EL (cell line): ENCODE measurements around the gene CDK14.
"Not testable (repeated sequence)": the region's sequence is repeated elsewhere in the genome, so short reads cannot be mapped to it uniquely, and the experiment has no call there.

Source experiments
- DNase-seq: peaks from one replicate; pipeline ENCODE4 v3.0.0-alpha.2; 2016

CDK14 gene

DNA sequence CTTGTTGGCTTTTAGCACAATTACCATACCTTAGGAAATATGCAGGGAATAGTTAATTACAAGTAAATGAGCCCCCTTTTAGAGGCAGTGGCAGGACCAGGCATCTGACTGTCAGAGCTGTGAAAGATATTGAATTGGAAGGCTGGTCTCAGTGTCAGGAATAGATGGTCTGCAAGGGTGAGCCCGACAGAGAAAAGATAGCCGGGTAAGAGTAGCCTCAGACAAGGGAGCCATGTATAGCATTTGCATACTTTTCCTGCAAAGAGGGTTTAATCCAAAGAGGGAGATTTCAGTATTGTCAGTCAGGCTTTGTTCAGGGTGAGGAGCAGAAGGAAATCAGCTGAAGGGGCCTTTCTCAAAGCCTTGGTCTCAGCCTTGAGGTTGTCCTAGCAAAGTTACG lies 539.2 kb downstream of the CDK14 start:
- DNase-seq: no peak

GRCh38 chr7:91135703-91136430 lies 539.7 kb downstream of the CDK14 start:
- no peak for DNase-seq

GRCh38 chr7:91137153-91137787 lies 541.1 kb downstream of the CDK14 start:
- DNase-seq: no peak

DNA sequence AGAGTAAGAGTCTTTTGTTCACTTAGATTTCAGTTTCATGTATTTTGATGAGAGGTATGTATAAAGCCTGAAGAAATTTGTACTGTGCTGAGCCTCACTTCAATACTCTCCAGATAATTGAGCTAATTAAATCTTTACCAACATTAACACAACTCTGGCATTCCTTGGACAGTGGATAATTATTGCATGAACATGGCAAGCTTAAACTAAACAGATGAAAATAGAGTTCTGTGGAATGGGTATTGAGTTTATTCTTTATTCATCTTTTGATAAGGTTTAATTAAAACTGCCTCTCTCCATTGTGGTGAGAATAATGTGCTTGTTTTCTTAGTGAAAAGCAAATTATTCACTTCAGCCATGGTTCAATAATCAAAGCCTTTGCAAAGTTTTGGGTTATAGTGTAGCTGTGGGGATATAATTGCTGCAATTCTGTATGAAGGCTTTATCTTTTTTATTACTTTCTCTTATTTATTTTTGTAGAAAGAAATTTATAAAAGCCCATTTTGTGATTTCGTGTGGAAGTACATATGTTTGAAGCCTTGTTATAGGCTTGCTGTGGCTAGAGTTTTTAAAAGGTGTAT lies 541.8 kb downstream of the CDK14 start:
- no peak for DNase-seq

- no peak for DNase-seq
These were observed 544.2 kb downstream of the CDK14 start for GRCh38 chr7:91140286-91140685.

DNA sequence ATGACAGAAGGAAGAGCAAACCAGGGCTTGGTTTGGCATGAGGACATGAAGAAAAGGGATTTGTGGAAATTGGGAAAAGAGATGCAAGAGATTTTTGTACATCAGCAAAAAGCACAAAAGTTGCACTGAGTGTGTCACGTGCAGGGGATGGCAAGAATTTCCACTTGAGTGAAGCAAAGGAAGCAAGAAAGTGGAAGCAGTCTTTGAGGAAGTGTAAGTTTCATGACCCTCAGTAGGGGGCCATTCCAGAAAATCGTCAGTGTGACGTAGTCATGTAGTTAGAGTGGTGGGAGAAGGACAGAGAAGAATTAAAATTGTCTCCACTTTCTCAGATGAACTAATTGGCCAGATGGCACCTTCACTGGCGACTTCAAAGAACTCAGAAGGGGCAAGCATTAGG lies 544.9 kb downstream of the CDK14 start:
- DNase-seq: no peak

GRCh38 chr7:91142743-91143142 lies 546.6 kb downstream of the CDK14 start:
- no peak for DNase-seq

DNA sequence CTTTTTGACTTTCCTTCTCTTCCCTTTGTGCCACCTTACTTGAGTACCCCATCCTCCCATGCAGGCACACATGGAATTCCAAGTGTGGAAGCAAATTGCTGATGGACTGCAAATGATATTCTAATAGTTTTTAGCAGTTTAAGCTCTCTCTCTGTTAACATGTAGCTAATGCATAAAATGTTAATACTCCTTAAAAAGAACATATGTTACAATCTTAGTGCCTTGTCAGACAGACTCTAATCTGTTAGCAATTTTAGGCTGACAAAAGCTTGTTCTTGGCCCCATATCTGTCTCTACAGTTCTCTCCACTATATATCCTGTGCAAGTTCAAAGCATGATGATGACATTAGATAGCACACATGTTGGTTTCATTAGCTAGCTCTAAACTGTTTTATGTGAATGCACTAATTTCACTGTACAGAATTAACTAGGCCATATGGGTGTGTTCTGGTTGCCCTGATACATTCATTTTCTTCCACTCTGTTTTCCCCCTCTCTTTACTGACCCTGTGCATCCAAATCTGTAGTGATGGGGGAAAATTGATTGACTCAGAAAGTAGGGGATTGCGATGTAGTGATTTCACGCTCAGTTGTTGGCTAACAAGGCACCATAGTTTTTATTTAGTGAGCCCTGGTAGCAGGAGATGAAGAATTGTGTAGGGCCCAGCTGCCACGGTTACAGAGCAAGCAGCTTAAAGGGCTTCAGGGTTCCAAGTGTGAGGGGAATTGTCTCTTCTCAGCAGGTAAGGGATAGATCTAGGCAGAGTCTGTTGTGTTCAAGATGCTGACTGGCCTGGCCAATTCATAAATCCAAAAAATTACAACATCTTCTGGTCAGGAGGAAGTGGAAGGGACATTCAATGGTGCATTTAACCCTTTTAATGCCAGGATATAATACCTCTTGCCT lies 553.5 kb downstream of the CDK14 start:
- no peak for DNase-seq

- DNase-seq: no peak
These were observed 555.8 kb downstream of the CDK14 start for GRCh38 chr7:91151916-91152315.

- DNase-seq: peak; percentile 12
These were observed 560.4 kb downstream of the CDK14 start for GRCh38 chr7:91156316-91157185.

DNA sequence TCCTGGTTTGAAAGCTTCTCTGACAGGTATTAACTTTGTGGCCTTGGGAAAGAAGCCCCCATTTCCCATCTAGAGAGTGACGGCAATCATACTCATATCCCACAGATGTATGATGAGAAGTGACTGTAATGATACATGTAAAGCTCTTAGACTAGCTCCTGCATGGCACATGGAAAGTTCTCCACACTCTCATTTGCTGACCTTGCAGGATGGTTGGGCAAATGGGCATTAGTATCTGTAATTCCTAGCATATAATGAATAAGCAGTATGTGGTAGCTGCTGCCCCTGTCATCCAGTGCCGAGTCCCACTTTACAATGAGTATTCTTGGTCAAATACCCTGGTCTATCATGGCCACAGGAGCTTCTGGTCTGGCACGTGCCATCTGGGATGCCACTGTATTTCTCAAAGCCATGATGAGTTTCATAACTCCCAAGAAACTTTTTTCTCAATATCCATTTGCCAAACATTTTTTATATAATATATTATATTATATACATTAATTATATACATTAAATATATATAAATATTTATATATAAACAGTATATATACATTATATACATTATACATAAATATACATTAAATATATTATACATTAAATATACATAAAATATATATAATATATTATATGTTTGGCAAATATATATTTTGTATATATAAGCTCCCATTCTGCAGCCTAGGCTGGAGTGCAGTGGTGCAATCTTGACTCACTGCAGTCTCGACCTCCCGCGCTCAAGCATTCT lies 561.6 kb downstream of the CDK14 start:
- no peak for DNase-seq

- DNase-seq: no peak
These were observed 566.3 kb downstream of the CDK14 start for GRCh38 chr7:91162436-91162835.

DNA sequence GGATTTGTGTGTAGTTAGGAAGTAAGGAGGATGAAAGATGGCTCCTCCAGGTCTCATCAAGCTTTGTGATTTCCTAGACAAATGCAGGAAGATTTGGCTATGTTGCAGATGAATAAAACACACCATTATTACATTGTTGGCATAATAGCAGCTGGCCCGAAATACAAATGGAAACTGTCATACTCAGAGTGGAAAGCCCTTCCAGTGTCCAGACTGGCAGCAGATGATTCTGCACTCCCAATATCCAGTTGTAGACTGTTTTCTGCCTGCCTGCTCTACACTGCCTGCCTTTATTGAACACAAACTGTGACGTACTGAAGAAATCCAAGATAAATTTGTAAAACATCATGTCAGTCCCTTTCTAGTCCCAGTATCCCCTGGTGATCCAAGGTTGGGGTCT lies 568.4 kb downstream of the CDK14 start:
- DNase-seq: no peak

DNA sequence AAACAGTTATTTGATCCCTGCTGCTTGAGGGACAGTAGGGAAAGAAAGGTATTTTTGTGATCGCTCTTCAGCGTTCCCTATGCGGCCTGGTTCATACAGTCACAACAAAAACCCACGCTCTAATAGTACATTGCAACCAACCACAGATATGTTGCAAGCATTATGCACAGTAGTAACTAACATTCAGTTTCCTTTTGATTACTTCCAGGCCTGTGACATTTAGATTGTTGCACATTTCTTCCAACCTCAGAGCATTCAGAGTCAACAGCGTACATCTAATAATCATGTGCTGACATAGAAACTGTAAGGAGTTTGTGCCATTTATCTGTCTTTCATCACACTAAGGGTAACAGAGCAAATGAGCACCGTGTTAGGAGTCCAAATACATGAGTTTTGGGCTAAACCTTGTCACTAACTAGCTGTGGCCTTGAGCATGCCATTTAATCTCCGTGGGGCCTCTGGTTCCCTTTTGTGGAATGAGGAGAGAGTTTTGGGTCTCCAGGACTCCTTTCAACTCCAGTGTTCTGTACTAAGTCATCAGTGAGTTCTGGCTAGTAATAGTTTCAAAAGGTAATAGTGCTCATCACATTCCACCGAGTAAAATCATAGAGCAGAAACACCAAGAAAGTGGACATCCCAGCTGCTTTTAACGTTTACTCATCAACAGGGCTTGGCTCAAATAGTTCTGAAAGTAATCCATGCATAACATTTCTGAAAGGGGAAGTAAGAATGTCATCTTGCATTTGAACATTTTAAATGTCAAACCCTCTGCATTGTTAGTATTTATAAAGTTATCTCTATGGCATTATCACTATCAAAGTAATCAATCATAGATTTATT lies 569.1 kb downstream of the CDK14 start:
- peak; percentile 86 for DNase-seq

DNA sequence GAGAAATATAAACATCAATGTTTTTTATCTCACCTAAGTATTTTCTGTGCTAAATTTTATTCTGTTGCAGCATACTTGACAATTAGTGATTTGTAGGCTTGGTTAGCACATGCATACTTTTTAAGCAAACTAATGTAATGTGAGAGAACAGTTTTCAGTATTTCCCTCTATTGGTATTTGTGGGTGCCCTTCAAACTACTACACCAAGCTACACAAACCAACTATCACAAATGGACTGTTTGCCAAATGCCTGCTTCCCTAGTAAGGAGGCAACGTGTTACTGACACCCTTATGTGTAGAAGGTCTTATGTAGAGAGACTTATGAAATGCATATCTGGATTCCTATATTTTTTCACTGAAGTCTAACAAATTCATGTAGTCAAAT lies 569.7 kb downstream of the CDK14 start:
- DNase-seq: peak; percentile 17

- peak; percentile 40 for DNase-seq
These were observed 573.0 kb downstream of the CDK14 start for GRCh38 chr7:91168871-91169829.

DNA sequence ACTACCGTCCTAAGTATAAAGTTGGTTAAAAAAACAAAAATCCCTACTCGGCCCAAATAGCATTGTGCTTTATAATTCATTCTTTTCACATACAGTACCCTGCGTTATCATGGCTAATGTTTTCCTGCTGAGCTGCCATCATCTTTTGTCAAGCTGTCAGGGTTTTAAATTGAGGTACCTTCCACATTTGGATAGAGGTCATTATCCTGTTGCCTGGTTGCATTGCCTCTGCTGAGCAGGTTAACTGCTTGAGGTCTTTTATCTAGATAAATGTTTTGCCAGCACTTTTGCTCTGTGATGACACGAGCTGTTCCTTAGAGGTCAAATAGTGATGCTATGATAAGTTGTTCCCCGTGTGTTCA lies 573.7 kb downstream of the CDK14 start:
- no peak for DNase-seq

- not testable (repeated sequence) for DNase-seq
These were observed 577.1 kb downstream of the CDK14 start for GRCh38 chr7:91173265-91173664.

DNA sequence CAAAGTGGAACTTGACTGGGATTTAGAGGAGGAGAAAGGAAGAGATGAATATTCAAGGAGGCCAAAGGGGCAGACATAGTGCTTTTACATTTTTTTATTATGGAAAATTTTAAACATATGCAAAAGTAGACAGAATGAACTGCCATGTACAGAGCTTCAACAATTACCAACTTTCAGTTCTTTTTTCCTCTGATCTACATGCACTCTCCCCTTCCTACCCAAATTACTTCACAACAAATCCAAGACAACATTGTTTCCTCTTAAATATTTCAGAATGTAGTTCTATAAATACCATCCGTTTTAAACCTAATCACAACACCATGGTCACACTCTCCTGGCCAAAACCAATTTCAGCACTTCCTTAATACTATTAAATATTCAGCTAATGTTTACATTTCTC lies 584.6 kb downstream of the CDK14 start:
- DNase-seq: no peak
